Kidney (tissue), 14 donors: ENCODE data around the gene CASTOR1. TPM values are rescaled to one million over a fixed set of nuclear protein-coding genes. Genes with fewer than 3 reads are reported as not detected.

ENCODE experiments used
- DNase-seq, 5 donors: peaks; one replicate each; pipeline ENCODE4 v3.0.0-alpha.2; 2013 to 2020
- FAIRE-seq: peaks from 2 replicates; lab custom pipeline; 2012; peaks lifted over from hg19 to GRCh38; lab: Jason Lieb, UNC
- H3K27ac ChIP-seq, 2 donors: one replicate each; pipeline ENCODE4 v1.7.0; 2013; ENCODE audit warnings: low read depth in 2 of 2, low read length in 2 of 2, inconsistent platforms in 1 of 2
- H3K27me3 ChIP-seq: one replicate; pipeline ENCODE4 v1.7.1; 2013; ENCODE audit warnings: low read length, inconsistent platforms; ENCODE audit not compliant: control insufficient read depth, insufficient read depth
- H3K36me3 ChIP-seq, 3 donors: one replicate each; pipeline versions ENCODE4 v1.7.0 to v1.7.1; 2013; ENCODE audit warnings: low read length in 3 of 3, control low read depth in 1 of 3, inconsistent platforms in 1 of 3; ENCODE audit not compliant: insufficient read depth in 3 of 3, control insufficient read depth in 2 of 3
- H3K4me1 ChIP-seq, 3 donors: one replicate each; pipeline versions ENCODE4 v1.7.0 to v1.7.1; 2013; ENCODE audit warnings: low read length in 3 of 3, inconsistent platforms in 1 of 3, low read depth in 1 of 3; ENCODE audit not compliant: control insufficient read depth in 2 of 3, insufficient read depth in 2 of 3
- H3K4me3 ChIP-seq, 3 donors: one replicate each; pipeline versions ENCODE4 v1.7.0 to v1.8.1; 2013; ENCODE audit warnings: low read length in 3 of 3, control low read depth in 1 of 3, inconsistent platforms in 1 of 3
- H3K9ac ChIP-seq, 3 donors: one replicate each; pipeline versions ENCODE4 v1.7.0 to v1.7.1; 2013; ENCODE audit warnings: low read length in 3 of 3, control low read depth in 1 of 3, inconsistent platforms in 1 of 3
- H3K9me3 ChIP-seq, 3 donors: one replicate each; pipeline versions ENCODE4 v1.7.0 to v1.7.1; 2013; ENCODE audit warnings: low read length in 3 of 3, control low read depth in 1 of 3, inconsistent platforms in 1 of 3; ENCODE audit not compliant: control insufficient read depth in 2 of 3, insufficient read depth in 1 of 3
- intact Hi-C: fragments of 100-400 bp; cut with DNase I; formaldehyde crosslinking; loops from one replicate; pipeline ENCODE4 v1.11.1; 2022
- polyA plus RNA-seq: library from polyadenylated mRNA; stranded (reverse); fragments of 350-450 nt; fragmentation: Illumina TruSeq; extraction: RNeasy Lipid Tissue Mini Kit (QIAGEN cat#74804); gene quantifications from one replicate; pipeline ENCODE4 v1.2.3, GENCODE V29; 2014; ENCODE audit warnings: low read depth, low replicate concordance; ENCODE audit not compliant: insufficient read depth
- total RNA-seq: library from RNA; stranded (reverse); fragmentation: NEBNext Ultra II Directional; extraction: Animal tissue kit (Norgen Biotek cat#: 25700); gene quantifications from one replicate; pipeline ENCODE4 v1.2.1, GENCODE V29; 2021
- TF ChIP-seq, protein P1 (sequence below): IDR thresholded peaks from 3 replicates; pipeline ENCODE4 v1.5.1; 2012; ENCODE audit warnings: mild to moderate bottlenecking, moderate library complexity, borderline replicate concordance; ENCODE audit not compliant: insufficient read depth; ENCODE audit errors: extremely low read depth
- donor health status: control.
- donor health status: control.
- donor health status: control.
- donor health status: control.
- donor health status: control.
- donor health status: DM: yes; HTN: yes; CAD: no.
- donor health status: Normal renal cell carcinoma (clear cell type).

The CASTOR1 gene
- total and polyA plus RNA-seq, 2 donors from 2014 or later = 16.5 to 71.7 TPM

DNA sequence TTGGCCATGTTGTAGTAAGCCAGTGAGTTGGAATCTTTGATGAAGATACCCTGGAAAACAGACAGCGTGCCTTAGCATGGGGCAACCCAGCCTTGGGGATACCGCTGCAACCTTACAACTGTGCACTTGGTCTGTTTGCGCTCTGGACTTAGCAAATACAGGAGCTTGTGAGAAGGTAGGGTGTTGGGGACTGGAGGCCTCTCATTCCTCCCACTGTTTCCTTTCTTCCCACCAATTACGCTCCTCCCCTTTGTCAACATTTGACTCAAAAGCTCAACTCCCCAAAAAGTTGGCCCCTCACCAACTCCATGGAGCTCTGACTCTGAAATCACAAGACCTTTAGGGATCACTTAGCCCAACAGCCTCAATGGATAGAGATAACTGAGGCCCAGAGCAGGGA is 45.3 kb upstream of the CASTOR1 start:
- no peak for FAIRE-seq
- Histone ChIP-seq H3K27ac (no peak overlapping the region), H3K9me3 (no peaks in the 10 kb centered on the region), H3K4me3 (no peak overlapping the region), H3K36me3 (peaks cover 12 to 71% (median 62%) of the 10 kb centered on the region in 3 donors), H3K27me3 (no peaks in the 10 kb centered on the region), H3K9ac (no peak overlapping the region), H3K4me1 (no peaks in the 10 kb centered on the region)
- TF ChIP-seq, protein P1, sequence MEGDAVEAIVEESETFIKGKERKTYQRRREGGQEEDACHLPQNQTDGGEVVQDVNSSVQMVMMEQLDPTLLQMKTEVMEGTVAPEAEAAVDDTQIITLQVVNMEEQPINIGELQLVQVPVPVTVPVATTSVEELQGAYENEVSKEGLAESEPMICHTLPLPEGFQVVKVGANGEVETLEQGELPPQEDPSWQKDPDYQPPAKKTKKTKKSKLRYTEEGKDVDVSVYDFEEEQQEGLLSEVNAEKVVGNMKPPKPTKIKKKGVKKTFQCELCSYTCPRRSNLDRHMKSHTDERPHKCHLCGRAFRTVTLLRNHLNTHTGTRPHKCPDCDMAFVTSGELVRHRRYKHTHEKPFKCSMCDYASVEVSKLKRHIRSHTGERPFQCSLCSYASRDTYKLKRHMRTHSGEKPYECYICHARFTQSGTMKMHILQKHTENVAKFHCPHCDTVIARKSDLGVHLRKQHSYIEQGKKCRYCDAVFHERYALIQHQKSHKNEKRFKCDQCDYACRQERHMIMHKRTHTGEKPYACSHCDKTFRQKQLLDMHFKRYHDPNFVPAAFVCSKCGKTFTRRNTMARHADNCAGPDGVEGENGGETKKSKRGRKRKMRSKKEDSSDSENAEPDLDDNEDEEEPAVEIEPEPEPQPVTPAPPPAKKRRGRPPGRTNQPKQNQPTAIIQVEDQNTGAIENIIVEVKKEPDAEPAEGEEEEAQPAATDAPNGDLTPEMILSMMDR = no peak
- intact Hi-C loops = no loop called here
- no peak for DNase-seq

DNA sequence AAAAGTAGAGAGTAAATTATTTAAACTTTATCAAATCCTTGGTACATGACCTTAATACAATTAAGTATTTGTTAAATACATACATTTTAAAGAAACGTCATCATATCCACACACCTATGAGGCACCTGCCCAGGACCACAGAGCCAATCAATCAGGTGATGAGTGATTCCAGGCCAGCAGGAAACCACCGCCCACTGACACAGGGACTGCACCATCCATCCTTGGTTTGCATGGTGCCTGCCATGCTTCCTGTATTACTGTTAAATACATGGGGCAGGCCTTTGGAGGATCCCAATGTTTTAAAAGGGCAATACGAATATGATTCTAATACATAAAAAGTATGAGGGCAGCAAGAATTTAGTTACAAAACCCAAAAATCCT is 44.4 kb upstream of the CASTOR1 start:
- no peaks in the 10 kb centered on the region for H3K27me3 ChIP-seq
- TF ChIP-seq, protein P1 = no peak
- intact Hi-C loops = no loop called here
- no peaks in the 10 kb centered on the region for H3K4me1 ChIP-seq
- H3K36me3 ChIP-seq = peaks cover 12 to 61% (median 53%) of the 10 kb centered on the region in 3 donors
- DNase-seq = no peak
- H3K27ac ChIP-seq = no peak overlapping the region
- H3K9me3 ChIP-seq = no peaks in the 10 kb centered on the region
- H3K9ac ChIP-seq = no peak overlapping the region
- no peak for FAIRE-seq
- H3K4me3 ChIP-seq = no peak overlapping the region

DNA sequence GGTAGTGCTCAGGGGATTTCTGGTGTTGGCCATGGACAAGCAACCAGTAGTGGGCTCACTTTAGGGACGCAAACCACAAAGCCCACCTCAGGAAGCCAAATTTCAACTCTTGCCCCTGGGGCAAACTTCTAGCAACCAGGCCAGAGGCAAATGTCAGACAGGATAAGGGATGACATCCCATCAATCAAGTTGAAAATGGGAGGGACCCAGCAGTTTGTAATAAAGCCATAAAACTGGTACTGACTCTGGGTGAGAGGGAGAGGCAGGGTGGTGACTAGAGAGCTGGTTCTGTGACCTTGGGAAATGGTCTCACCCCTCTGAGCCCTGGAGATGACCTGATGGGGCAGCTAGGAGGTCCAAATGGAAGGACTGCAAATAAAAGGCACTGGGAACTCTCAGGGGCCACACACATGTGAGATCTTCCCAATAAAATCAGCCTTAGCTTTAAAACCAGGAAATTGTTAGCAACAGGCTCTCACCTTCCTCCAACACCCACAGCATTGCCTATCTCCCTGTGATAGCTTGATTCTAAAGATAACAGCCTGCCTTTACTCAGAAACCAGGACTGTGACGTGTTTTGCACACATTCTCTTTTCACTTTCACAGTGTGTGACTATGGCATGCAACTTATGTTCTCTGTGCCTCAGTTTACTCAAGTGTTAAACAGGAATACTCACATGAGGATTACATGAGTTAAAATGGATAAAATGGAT is 43.8 kb upstream of the CASTOR1 start:
- H3K27ac ChIP-seq = no peak overlapping the region
- no peak for FAIRE-seq
- TF ChIP-seq, protein P1 = no peak

More for the DNA sequence above, 43.8 kb upstream of the CASTOR1 start:
- H3K36me3 ChIP-seq = peaks cover 12 to 57% (median 49%) of the 10 kb centered on the region in 3 donors
- H3K4me3 ChIP-seq = no peak overlapping the region
- no peaks in the 10 kb centered on the region for H3K9me3 ChIP-seq
- intact Hi-C loops = no loop called here
- H3K4me1 ChIP-seq = no peaks in the 10 kb centered on the region
- H3K27me3 ChIP-seq = no peaks in the 10 kb centered on the region
- DNase-seq = no peak
- H3K9ac ChIP-seq = no peak overlapping the region
